ENCODE data around the gene CERK.

GRCh38 chr22:46665751-46666280 lies 72.2 kb downstream of the CERK start:
- no peak for TF ChIP-seq CTCF (IDR thresholded peaks at IDR 0.05)
- no peak for TF ChIP-seq REST (IDR thresholded peaks at IDR 0.05; ENCODE audit: insufficient read depth in 1 of 2, low read depth in 2 of 2, low read length in 1 of 2)
- no peak for TF ChIP-seq POLR2AphosphoS5 (IDR thresholded peaks at IDR 0.05; ENCODE audit: low read depth, low read length)
